ENCODE measurements around the gene CNN2. TPM values are rescaled to one million over a fixed set of nuclear protein-coding genes. Genes with fewer than 3 reads are reported as not detected.

Gene CNN2
- polyA plus RNA-seq, 3 donors, result 69.9 to 213 (median 144) TPM

GRCh38 chr19:1040476-1041271, 14.3 kb downstream of the CNN2 start:
- peaks cover 53% of the 10 kb centered on the region for H3K4me1 Mint-ChIP-seq
- peaks cover 31 to 37% of the 10 kb centered on the region in 2 donors for H3K36me3 ChIP-seq (replicated peaks in 1 of 2; ENCODE audit: control insufficient read depth in 1 of 2, insufficient read depth in 2 of 2, low read length in 2 of 2)
- peak overlapping the region; percentile 87 for H3K4me2 ChIP-seq (replicated peaks; ENCODE audit: extremely low read depth, low read length, poor library complexity, severe bottlenecking)
- peak overlapping the region; percentile 10 to 79 for H3K27ac ChIP-seq (ENCODE audit: low read depth in 1 of 2, low read length in 2 of 2)
- peak; percentile 85 to 88 (median 88) for DNase-seq
- H3K36me3 Mint-ChIP-seq, result peaks cover 34 to 49% of the 10 kb centered on the region in 2 donors
- intact Hi-C loops (cut with micrococcal nuclease), result loop anchor here in 1 of 2 donors (2.0 to 5.0 kb wide), 2 partner anchors 20 to 37 kb away; partner anchors contain the start of genes RNU6-2 and TMEM259
- peaks cover 41% of the 10 kb centered on the region for H3K79me2 ChIP-seq (ENCODE audit: insufficient read depth, low read length)
- no peaks in the 10 kb centered on the region for H3K27me3 ChIP-seq (ENCODE audit: control insufficient read depth in 2 of 2, insufficient read depth in 2 of 2, low read length in 2 of 2)
- H3K9ac ChIP-seq (ENCODE audit: insufficient read depth, low read length, poor library complexity, severe bottlenecking), result peak overlapping the region; percentile 36
- 2% methylated on average over 27 of the region's 27 CpGs for WGBS (ENCODE audit: insufficient coverage)
- H3K27me3 Mint-ChIP-seq (ENCODE audit: low read depth in 3 of 3), result peaks cover 0 to 1% (median 1%) of the 10 kb centered on the region in 3 donors
- no peaks in the 10 kb centered on the region for H3K9me3 ChIP-seq (replicated peaks in 1 of 2; ENCODE audit: control insufficient read depth in 1 of 2, insufficient read depth in 1 of 2, low read length in 2 of 2)
- peak overlapping the region; percentile 71 to 97 (median 88) for H3K27ac Mint-ChIP-seq
- H3K4me3 ChIP-seq (replicated peaks in 1 of 3; ENCODE audit: low read depth in 2 of 3, low read length in 3 of 3), result peak overlapping the region; percentile 51 to 92 (median 73)
- H3K4me3 Mint-ChIP-seq, result peak overlapping the region; percentile 89 to 98
- peak overlapping the region; percentile 55 for H2AFZ ChIP-seq (ENCODE audit: insufficient read depth, low read depth, low read length, poor library complexity, severe bottlenecking)
- H3K9me3 Mint-ChIP-seq, result peaks cover 0 to 4% (median 0%) of the 10 kb centered on the region in 7 donors
- H4K20me1 ChIP-seq (ENCODE audit: insufficient read depth, low read length), result peaks cover 33% of the 10 kb centered on the region
- peaks cover 49 to 62% of the 10 kb centered on the region in 2 donors for H3K4me1 ChIP-seq (ENCODE audit: control insufficient read depth in 1 of 2, insufficient read depth in 2 of 2, low read length in 2 of 2)
- TF ChIP-seq, protein P1, sequence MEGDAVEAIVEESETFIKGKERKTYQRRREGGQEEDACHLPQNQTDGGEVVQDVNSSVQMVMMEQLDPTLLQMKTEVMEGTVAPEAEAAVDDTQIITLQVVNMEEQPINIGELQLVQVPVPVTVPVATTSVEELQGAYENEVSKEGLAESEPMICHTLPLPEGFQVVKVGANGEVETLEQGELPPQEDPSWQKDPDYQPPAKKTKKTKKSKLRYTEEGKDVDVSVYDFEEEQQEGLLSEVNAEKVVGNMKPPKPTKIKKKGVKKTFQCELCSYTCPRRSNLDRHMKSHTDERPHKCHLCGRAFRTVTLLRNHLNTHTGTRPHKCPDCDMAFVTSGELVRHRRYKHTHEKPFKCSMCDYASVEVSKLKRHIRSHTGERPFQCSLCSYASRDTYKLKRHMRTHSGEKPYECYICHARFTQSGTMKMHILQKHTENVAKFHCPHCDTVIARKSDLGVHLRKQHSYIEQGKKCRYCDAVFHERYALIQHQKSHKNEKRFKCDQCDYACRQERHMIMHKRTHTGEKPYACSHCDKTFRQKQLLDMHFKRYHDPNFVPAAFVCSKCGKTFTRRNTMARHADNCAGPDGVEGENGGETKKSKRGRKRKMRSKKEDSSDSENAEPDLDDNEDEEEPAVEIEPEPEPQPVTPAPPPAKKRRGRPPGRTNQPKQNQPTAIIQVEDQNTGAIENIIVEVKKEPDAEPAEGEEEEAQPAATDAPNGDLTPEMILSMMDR (IDR thresholded peaks at IDR 0.05), result no peak

DNA sequence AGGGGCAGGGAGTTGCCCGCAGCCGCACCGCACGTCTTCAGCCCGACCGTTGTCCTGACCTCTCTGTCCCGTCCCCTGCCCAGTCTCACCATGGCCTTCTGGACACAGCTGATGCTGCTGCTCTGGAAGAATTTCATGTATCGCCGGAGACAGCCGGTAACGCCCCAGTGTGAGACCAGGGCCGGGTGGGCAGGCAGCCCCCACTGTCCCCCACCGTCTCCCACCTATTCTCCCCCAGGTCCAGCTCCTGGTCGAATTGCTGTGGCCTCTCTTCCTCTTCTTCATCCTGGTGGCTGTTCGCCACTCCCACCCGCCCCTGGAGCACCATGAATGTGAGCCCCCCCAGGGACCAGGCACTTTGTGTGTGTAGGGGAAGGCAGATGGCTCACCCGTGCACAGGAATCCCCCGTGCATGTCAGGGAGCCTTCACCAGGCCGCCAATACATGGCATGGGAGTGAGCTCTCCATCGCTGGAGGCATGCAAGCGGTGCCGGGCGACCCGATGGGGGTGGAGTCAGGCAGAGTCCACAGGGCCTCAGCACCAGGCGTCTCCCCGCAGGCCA, 14.9 kb downstream of the CNN2 start:
- H3K27me3 Mint-ChIP-seq (ENCODE audit: low read depth in 3 of 3), result peaks cover 0 to 1% (median 1%) of the 10 kb centered on the region in 3 donors
- H3K27ac Mint-ChIP-seq, result peak overlapping the region in 5 of 7 donors; percentile 10 to 97 (median 84)
- peaks cover 0 to 4% (median 0%) of the 10 kb centered on the region in 7 donors for H3K9me3 Mint-ChIP-seq
- Histone ChIP-seq H3K9me3 (replicated peaks in 1 of 2; ENCODE audit: control insufficient read depth in 1 of 2, insufficient read depth in 1 of 2, low read length in 2 of 2) (no peaks in the 10 kb centered on the region), H3K4me1 (ENCODE audit: control insufficient read depth in 1 of 2, insufficient read depth in 2 of 2, low read length in 2 of 2) (peaks cover 49 to 55% of the 10 kb centered on the region in 2 donors), H3K27ac (ENCODE audit: low read depth in 1 of 2, low read length in 2 of 2) (peak overlapping the region in 1 of 2 donors; percentile 79), H3K9ac (ENCODE audit: insufficient read depth, low read length, poor library complexity, severe bottlenecking) (peak overlapping the region; percentile 29), H3K79me2 (ENCODE audit: insufficient read depth, low read length) (peaks cover 34% of the 10 kb centered on the region), H3K4me3 (replicated peaks in 1 of 3; ENCODE audit: low read depth in 2 of 3, low read length in 3 of 3) (peak overlapping the region; percentile 51 to 92 (median 73)), H3K27me3 (ENCODE audit: control insufficient read depth in 2 of 2, insufficient read depth in 2 of 2, low read length in 2 of 2) (no peaks in the 10 kb centered on the region), H4K20me1 (ENCODE audit: insufficient read depth, low read length) (peaks cover 33% of the 10 kb centered on the region), H3K36me3 (replicated peaks in 1 of 2; ENCODE audit: control insufficient read depth in 1 of 2, insufficient read depth in 2 of 2, low read length in 2 of 2) (peaks cover 31 to 37% of the 10 kb centered on the region in 2 donors), H3K4me2 (replicated peaks; ENCODE audit: extremely low read depth, low read length, poor library complexity, severe bottlenecking) (peak overlapping the region; percentile 87), H2AFZ (ENCODE audit: insufficient read depth, low read depth, low read length, poor library complexity, severe bottlenecking) (peak overlapping the region; percentile 55)
- intact Hi-C loops (cut with micrococcal nuclease), result loop anchor here in 1 of 2 donors (2.0 to 5.0 kb wide), 2 partner anchors 21 to 36 kb away; partner anchors contain the start of genes RNU6-2 and TMEM259
- 54% methylated on average over 23 of the region's 26 CpGs for WGBS (ENCODE audit: insufficient coverage)
- peaks cover 49% of the 10 kb centered on the region for H3K4me1 Mint-ChIP-seq
- peak overlapping the region; percentile 89 to 98 for H3K4me3 Mint-ChIP-seq
- no peak for DNase-seq
- TF ChIP-seq, protein P1 (IDR thresholded peaks at IDR 0.05), result no peak
- H3K36me3 Mint-ChIP-seq, result peaks cover 29 to 46% of the 10 kb centered on the region in 2 donors

Measured in CD14-positive monocyte (primary cell).